ENCODE results near the gene ZNF438. TPM values are rescaled to one million over a fixed set of nuclear protein-coding genes. Genes with fewer than 3 reads are reported as not detected.

Gene ZNF438
- total and polyA plus RNA-seq, 10 of the 15 experiments (the other 5 are each of a cell fraction or from before 2014, with no cell fraction given) = 0.93 to 5.2 (median 1.9) TPM

GRCh38 chr10:31034098-31034909 is 2.6 kb upstream of the ZNF438 start:
- intact Hi-C loops (cut with micrococcal nuclease; ENCODE audit: unreplicated experiment) (loop anchor here (5.0 to 10.0 kb wide), 2 partner anchors 100 to 252 kb away; no protein-coding TSS in a partner anchor), in situ Hi-C loops (cut with MboI) (no loop called here)
- Histone ChIP-seq H4K20me1 (ENCODE audit: control insufficient read depth, insufficient read depth) (no peaks in the 10 kb centered on the region), H3K4me3 (no peak overlapping the region), H3K4me1 (ENCODE audit: control insufficient read depth, insufficient read depth, low read length) (peaks cover 2% of the 10 kb centered on the region; the same call in 1 of the 2 replicates), H3K27ac (ENCODE audit: control insufficient read depth, insufficient read depth) (no peak overlapping the region), H3K9ac (ENCODE audit: control insufficient read depth, insufficient read depth, low read length) (no peak overlapping the region), H3K27me3 (replicated peaks in 1 of 2; ENCODE audit: control insufficient read depth in 2 of 2, insufficient read depth in 2 of 2, low read length in 1 of 2) (no peaks in the 10 kb centered on the region), H3K36me3 (ENCODE audit: control insufficient read depth in 2 of 2, insufficient read depth in 2 of 2, low read length in 1 of 2) (no peaks in the 10 kb centered on the region), H3K4me2 (ENCODE audit: control insufficient read depth, insufficient read depth) (no peak overlapping the region), H3K9me3 (replicated peaks; ENCODE audit: control insufficient read depth, insufficient read depth, low read length) (no peaks in the 10 kb centered on the region; the same call in 2 of the 3 replicates), H2AFZ (ENCODE audit: control insufficient read depth, low read depth, low read length) (no peak overlapping the region), H3K79me2 (ENCODE audit: control insufficient read depth, insufficient read depth, low read length) (peaks cover 2% of the 10 kb centered on the region; the same call in 1 of the 2 replicates)
- ChIA-PET CTCF (interaction anchor here (0.5 to 0.9 kb wide), 4 partner anchors 47 to 457 kb away, joined by 3 read pairs; no protein-coding TSS in a partner anchor), POLR2A (no interaction called here), SMC1A (ENCODE audit: uncharacterized antibody, unreplicated experiment) (interaction anchor here (0.6 to 5.8 kb wide), 4 partner anchors 9 to 423 kb away, joined by 3 to 38 read pairs (median 4); no protein-coding TSS in a partner anchor), RAD21 (ENCODE audit: unreplicated experiment) (no interaction called here)
- DNase-seq (ENCODE audit: low read depth, low spot score) = no peak
- BruUV-seq (replicated peaks) = no TSS peak
- no peak for ATAC-seq
- 50% methylated on average over 2 of the region's 2 CpGs for WGBS (ENCODE audit: insufficient coverage, insufficient replicate concordance, low lambda C conversion rate, missing lambda C conversion rate)
- TF ChIP-seq SPI1 (IDR thresholded peaks at IDR 0.05; ENCODE audit: borderline replicate concordance, insufficient read depth, low read depth, low read length) (peak; percentile 53; the same call in 1 of the 2 replicates), SUZ12 (IDR thresholded peaks at IDR 0.05; ENCODE audit: unreplicated experiment) (no peak), SKIL (IDR thresholded peaks at IDR 0.05; ENCODE audit: low read depth, poor library complexity, severe bottlenecking) (no peak), ZBTB4 (CRISPR knock-in tag; IDR thresholded peaks at IDR 0.05) (no peak), ZBED1 (IDR thresholded peaks at IDR 0.05; ENCODE audit: borderline replicate concordance) (no peak), IRF5 (IDR thresholded peaks at IDR 0.05; ENCODE audit: borderline replicate concordance) (no peak), PAX5 (IDR thresholded peaks at IDR 0.05; ENCODE audit: borderline replicate concordance, low read depth, low read length) (no peak), STAT3 (IDR thresholded peaks at IDR 0.05; ENCODE audit: low read depth, low read length) (no peak), PML (IDR thresholded peaks at IDR 0.05; ENCODE audit: low read length) (no peak)
- FAIRE-seq = no peak
